Astrocyte (in vitro differentiated cells and primary cell): ENCODE data around the gene AKAP4. TPM values are rescaled to one million over a fixed set of nuclear protein-coding genes. Genes with fewer than 3 reads are reported as not detected.

ENCODE experiments used
- DNase-seq: peaks from one replicate; pipeline ENCODE4 v3.0.0-alpha.2; 2010; ENCODE audit warnings: low read depth
- FAIRE-seq: peaks from 2 replicates; lab custom pipeline; 2011; peaks lifted over from hg19 to GRCh38; lab: Jason Lieb, UNC
- H2AFZ ChIP-seq: 2 replicates; pipeline ENCODE4 v1.6.0; 2012; ENCODE audit warnings: low read depth, low read length, inconsistent platforms
- H3K27ac ChIP-seq: 2 replicates; pipeline ENCODE4 v1.5.1; 2011; ENCODE audit warnings: low read depth, low read length, inconsistent platforms
- H3K27me3 ChIP-seq: 2 replicates; pipeline ENCODE4 v1.6.0; 2011; ENCODE audit warnings: low read length, inconsistent platforms; ENCODE audit not compliant: insufficient read depth
- H3K36me3 ChIP-seq: 2 replicates; pipeline ENCODE4 v1.5.1; 2011; ENCODE audit warnings: low read length, inconsistent platforms; ENCODE audit not compliant: insufficient read depth
- H3K4me1 ChIP-seq: 2 replicates; pipeline ENCODE4 v1.5.1; 2011; ENCODE audit warnings: low read length, inconsistent platforms; ENCODE audit not compliant: insufficient read depth
- H3K4me2 ChIP-seq: 2 replicates; pipeline ENCODE4 v1.6.0; 2012; ENCODE audit warnings: low read length, inconsistent platforms
- H3K4me3 ChIP-seq: 2 replicates; pipeline ENCODE4 v1.5.1; 2011; ENCODE audit warnings: low read depth, mild to moderate bottlenecking, low read length, inconsistent platforms; ENCODE audit not compliant: insufficient read depth
- H3K79me2 ChIP-seq: 2 replicates; pipeline ENCODE4 v1.6.0; 2012; ENCODE audit warnings: mild to moderate bottlenecking, low read length, inconsistent platforms; ENCODE audit not compliant: insufficient read depth
- H3K9ac ChIP-seq: 2 replicates; pipeline ENCODE4 v1.6.0; 2012; ENCODE audit warnings: mild to moderate bottlenecking, low read length, inconsistent platforms
- H3K9me3 ChIP-seq: 2 replicates; pipeline ENCODE4 v1.5.1; 2012; ENCODE audit warnings: low read depth, mild to moderate bottlenecking, low read length, inconsistent platforms; ENCODE audit not compliant: insufficient read depth
- H4K20me1 ChIP-seq: 2 replicates; pipeline ENCODE4 v1.6.0; 2012; ENCODE audit warnings: low read length, inconsistent platforms; ENCODE audit not compliant: insufficient read depth
- H3K27ac Mint-ChIP-seq: one replicate; pipeline ENCODE4 v1.8.0; 2021; ENCODE audit warnings: mild to moderate bottlenecking, mixed read lengths; ENCODE audit not compliant: unreplicated experiment
- H3K27me3 Mint-ChIP-seq: one replicate; pipeline ENCODE4 v1.8.0; 2021; ENCODE audit warnings: low read depth, mixed read lengths; ENCODE audit not compliant: unreplicated experiment
- H3K36me3 Mint-ChIP-seq: one replicate; pipeline ENCODE4 v1.8.0; 2021; ENCODE audit warnings: low read depth, mixed read lengths; ENCODE audit not compliant: unreplicated experiment
- H3K4me1 Mint-ChIP-seq: one replicate; pipeline ENCODE4 v1.8.0; 2021; ENCODE audit warnings: low read depth, mixed read lengths; ENCODE audit not compliant: unreplicated experiment
- H3K4me3 Mint-ChIP-seq: one replicate; pipeline ENCODE4 v1.8.0; 2021; ENCODE audit warnings: mild to moderate bottlenecking, moderate library complexity, mixed read lengths; ENCODE audit not compliant: unreplicated experiment
- H3K9me3 Mint-ChIP-seq: one replicate; pipeline ENCODE4 v1.8.0; 2021; ENCODE audit warnings: mild to moderate bottlenecking, mixed read lengths; ENCODE audit not compliant: unreplicated experiment
- EZH2 ChIP-seq: IDR thresholded peaks from 2 replicates; pipeline ENCODE4 v1.6.1; 2012; ENCODE audit warnings: mild to moderate bottlenecking, low read length, inconsistent platforms; ENCODE audit not compliant: insufficient read depth
- total RNA-seq: library from RNA; stranded (reverse); gene quantifications from 2 replicates; pipeline ENCODE4 v1.2.1, GENCODE V29; 2021
- TF ChIP-seq, protein P1 (sequence below): IDR thresholded peaks from 2 replicates; pipeline ENCODE4 v1.5.1; 2011; ENCODE audit warnings: low read depth, mild to moderate bottlenecking, inconsistent platforms, low read length, moderate library complexity; ENCODE audit not compliant: insufficient read depth

AKAP4 gene
- total RNA-seq, 1 donor from 2014 or later = not detected

DNA sequence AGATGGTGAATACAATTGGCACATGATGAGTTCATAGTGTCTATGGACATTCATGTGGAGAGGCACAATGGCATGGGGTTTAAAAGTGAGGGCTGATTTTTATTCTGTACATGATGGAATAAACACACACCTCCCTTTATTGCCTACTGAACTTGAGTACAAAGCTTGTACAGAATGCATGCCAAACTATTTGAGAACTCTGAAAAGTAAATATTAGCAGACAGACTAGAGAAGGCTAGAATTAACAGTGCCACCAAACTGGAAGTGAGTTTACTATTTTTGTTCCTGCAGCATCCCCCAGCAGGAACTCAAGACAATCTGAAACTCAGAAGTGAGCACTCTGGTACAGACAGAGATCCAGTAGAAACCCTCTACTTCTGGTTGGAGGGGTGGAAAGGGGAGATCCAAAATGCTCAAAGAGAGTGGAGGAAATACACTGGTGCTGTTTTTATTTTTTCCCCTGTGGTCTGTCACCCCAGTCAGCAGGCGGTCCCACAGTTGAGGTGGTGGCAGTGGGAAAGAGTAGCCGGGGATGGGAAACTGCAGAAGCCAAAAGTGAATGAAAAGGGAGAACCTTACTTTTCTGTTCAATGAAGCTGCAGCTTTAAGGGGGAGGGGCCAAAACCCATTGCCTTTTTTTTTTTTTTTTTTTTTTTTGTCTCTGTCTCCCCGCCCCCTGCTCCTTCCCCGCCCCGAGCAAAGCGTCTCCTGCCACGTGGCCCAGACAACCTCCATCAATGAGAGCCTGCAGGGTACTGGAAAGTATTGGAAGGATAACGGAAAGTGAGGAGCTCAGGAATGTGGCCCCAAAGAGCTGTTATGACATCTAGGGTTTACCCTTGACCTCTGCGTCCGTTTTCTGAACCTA is 20.5 kb downstream of the AKAP4 start:
- Histone ChIP-seq H3K4me2 (no peak overlapping the region), H3K36me3 (no peaks in the 10 kb centered on the region), H3K4me3 (no peak overlapping the region), H3K79me2 (no peaks in the 10 kb centered on the region), H3K27me3 (no peaks in the 10 kb centered on the region), H3K9me3 (no peaks in the 10 kb centered on the region), H3K9ac (no peak overlapping the region), H2AFZ (no peak overlapping the region), H3K27ac (no peak overlapping the region), H4K20me1 (no peaks in the 10 kb centered on the region), H3K4me1 (no peaks in the 10 kb centered on the region)
- Mint-ChIP-seq H3K9me3 (no peaks in the 10 kb centered on the region), H3K27ac (no peak overlapping the region), H3K27me3 (no peaks in the 10 kb centered on the region), H3K4me3 (no peak overlapping the region), H3K36me3 (no peaks in the 10 kb centered on the region), H3K4me1 (no peaks in the 10 kb centered on the region)
- TF ChIP-seq EZH2 = no peak
- TF ChIP-seq, protein P1, sequence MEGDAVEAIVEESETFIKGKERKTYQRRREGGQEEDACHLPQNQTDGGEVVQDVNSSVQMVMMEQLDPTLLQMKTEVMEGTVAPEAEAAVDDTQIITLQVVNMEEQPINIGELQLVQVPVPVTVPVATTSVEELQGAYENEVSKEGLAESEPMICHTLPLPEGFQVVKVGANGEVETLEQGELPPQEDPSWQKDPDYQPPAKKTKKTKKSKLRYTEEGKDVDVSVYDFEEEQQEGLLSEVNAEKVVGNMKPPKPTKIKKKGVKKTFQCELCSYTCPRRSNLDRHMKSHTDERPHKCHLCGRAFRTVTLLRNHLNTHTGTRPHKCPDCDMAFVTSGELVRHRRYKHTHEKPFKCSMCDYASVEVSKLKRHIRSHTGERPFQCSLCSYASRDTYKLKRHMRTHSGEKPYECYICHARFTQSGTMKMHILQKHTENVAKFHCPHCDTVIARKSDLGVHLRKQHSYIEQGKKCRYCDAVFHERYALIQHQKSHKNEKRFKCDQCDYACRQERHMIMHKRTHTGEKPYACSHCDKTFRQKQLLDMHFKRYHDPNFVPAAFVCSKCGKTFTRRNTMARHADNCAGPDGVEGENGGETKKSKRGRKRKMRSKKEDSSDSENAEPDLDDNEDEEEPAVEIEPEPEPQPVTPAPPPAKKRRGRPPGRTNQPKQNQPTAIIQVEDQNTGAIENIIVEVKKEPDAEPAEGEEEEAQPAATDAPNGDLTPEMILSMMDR = no peak
- FAIRE-seq (peak; percentile 74), DNase-seq (no peak)

DNA sequence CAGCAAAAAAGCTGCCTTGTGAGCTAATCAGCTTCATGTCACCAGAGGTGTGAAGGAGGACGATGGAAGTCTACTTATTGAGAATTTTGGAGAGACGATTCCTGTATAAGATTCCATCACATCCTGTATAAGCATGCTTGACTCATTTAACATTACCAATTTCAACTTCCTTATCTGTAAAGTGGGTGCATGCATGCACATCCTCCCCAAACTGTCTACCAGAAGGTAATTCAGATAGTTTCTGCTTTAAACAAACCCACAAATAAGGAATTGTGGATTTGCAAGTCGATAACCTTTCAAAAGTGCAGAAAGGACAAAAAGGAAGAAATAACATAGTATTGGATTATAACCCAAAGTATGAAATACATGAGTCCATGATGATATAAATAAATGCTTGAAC is 31.1 kb downstream of the AKAP4 start:
- Histone ChIP-seq H3K36me3 (no peaks in the 10 kb centered on the region), H3K4me2 (no peak overlapping the region), H3K4me3 (no peak overlapping the region), H3K9me3 (no peaks in the 10 kb centered on the region), H2AFZ (no peak overlapping the region), H4K20me1 (no peaks in the 10 kb centered on the region), H3K27ac (no peak overlapping the region), H3K27me3 (no peaks in the 10 kb centered on the region), H3K79me2 (no peaks in the 10 kb centered on the region), H3K9ac (no peak overlapping the region), H3K4me1 (no peaks in the 10 kb centered on the region)
- Mint-ChIP-seq H3K4me3 (no peak overlapping the region), H3K36me3 (no peaks in the 10 kb centered on the region), H3K27ac (no peak overlapping the region), H3K4me1 (no peaks in the 10 kb centered on the region), H3K27me3 (peaks cover 2% of the 10 kb centered on the region), H3K9me3 (peaks cover 2% of the 10 kb centered on the region)
- no peak for DNase-seq
- no peak for FAIRE-seq
- TF ChIP-seq EZH2 = no peak
- TF ChIP-seq, protein P1 = no peak

DNA sequence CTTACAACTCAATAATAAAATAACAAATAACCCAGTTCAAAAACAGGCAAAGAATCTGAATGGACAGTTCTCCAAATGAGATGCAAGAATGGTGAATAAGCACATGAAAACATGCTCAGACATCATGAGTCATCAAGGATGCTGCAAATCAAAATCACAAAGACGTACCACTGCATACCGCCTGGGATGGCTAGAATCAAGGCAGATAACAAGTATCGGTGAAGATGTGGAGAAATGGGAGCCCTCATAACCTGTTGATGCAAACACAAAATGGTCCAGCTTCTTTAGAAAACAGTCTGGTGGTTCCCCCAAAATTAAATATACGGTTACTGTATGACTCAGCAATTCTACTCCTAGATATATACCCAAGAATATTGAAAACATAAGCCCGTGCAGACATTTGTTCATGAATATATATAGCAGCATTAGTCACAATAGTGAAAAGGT is 32.5 kb downstream of the AKAP4 start:
- H3K9me3 Mint-ChIP-seq = peaks cover 2% of the 10 kb centered on the region
- DNase-seq (no peak), FAIRE-seq (peak; percentile 96)

More for the DNA sequence above, 32.5 kb downstream of the AKAP4 start:
- Histone ChIP-seq H2AFZ (no peak overlapping the region), H3K4me3 (no peak overlapping the region), H3K79me2 (no peaks in the 10 kb centered on the region), H3K27ac (no peak overlapping the region), H3K9me3 (no peaks in the 10 kb centered on the region), H3K4me1 (no peaks in the 10 kb centered on the region), H3K4me2 (no peak overlapping the region), H3K36me3 (no peaks in the 10 kb centered on the region), H3K27me3 (no peaks in the 10 kb centered on the region), H3K9ac (no peak overlapping the region), H4K20me1 (no peaks in the 10 kb centered on the region)
- H3K4me3 Mint-ChIP-seq = no peak overlapping the region
- H3K27me3 Mint-ChIP-seq = peaks cover 2% of the 10 kb centered on the region
- H3K27ac Mint-ChIP-seq = no peak overlapping the region
- no peaks in the 10 kb centered on the region for H3K36me3 Mint-ChIP-seq
- TF ChIP-seq EZH2 = no peak
- TF ChIP-seq, protein P1 = no peak
- H3K4me1 Mint-ChIP-seq = no peaks in the 10 kb centered on the region
